Coronary artery (tissue), 2 donors: ENCODE measurements around the gene LYL1.

Experiments
- DNase-seq: peaks from one replicate; pipeline ENCODE4 v3.0.0-alpha.2; 2017; ENCODE audit warnings: low spot score
- H3K27ac ChIP-seq, 2 donors: fragments of 200-600 bp; sonication (generic); one replicate each; pipeline ENCODE4 v1.5.1; 2016 to 2019
- H3K4me3 ChIP-seq: fragments of 200-600 bp; sonication (generic); 2 replicates; pipeline ENCODE4 v1.5.1; 2016; ENCODE audit warnings: mild to moderate bottlenecking, moderate library complexity
- TF ChIP-seq, protein P1 (sequence below): fragments of 200-600 bp; sonication (generic); IDR thresholded peaks from one replicate; pipeline ENCODE4 v1.5.1; 2019; ENCODE audit warnings: antibody characterized with exemption

The LYL1 gene

DNA sequence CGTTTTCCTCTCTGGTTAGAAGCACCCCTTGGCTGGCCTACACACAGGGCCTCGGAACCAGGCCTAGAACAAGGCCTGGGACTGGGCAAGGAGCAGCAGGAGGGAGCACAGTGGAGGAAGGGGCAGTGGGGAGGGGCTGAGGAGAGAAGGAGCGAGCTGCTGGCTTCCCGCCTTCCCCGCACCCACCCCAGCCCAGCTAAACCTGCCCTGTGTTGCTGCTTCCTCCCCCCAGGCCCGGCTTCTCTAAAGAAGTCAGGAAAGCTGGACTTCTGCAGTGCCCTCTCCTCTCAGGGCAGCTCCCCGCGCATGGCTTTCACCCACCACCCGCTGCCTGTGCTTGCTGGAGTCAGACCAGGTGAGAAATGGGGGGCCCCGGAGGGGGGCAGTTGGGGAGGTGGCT is 24.3 kb downstream of the LYL1 start:
- Histone ChIP-seq H3K4me3 (no peak overlapping the region), H3K27ac (peak overlapping the region; percentile 61 to 78)
- TF ChIP-seq, protein P1, sequence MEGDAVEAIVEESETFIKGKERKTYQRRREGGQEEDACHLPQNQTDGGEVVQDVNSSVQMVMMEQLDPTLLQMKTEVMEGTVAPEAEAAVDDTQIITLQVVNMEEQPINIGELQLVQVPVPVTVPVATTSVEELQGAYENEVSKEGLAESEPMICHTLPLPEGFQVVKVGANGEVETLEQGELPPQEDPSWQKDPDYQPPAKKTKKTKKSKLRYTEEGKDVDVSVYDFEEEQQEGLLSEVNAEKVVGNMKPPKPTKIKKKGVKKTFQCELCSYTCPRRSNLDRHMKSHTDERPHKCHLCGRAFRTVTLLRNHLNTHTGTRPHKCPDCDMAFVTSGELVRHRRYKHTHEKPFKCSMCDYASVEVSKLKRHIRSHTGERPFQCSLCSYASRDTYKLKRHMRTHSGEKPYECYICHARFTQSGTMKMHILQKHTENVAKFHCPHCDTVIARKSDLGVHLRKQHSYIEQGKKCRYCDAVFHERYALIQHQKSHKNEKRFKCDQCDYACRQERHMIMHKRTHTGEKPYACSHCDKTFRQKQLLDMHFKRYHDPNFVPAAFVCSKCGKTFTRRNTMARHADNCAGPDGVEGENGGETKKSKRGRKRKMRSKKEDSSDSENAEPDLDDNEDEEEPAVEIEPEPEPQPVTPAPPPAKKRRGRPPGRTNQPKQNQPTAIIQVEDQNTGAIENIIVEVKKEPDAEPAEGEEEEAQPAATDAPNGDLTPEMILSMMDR, result no peak
- no peak for DNase-seq

DNA sequence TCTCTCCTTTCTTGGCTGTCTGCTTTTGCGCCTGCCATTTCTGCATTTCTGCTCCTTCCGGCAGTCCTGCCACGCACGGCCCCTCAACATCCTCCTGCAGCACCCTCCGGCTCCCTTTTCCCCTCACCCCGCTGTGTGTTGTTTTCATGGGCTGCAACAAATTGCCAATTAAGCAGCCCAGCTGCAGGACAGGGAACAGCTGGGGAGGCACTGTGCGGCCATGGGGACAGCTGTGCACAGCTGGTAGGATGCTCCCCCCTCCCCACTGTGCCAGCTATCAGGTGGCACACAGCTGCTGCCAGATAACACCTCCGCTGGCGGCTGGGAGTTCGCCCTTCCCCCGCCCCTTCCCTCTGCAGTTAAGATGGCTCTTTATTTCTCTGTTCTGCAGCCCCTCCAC is 25.4 kb downstream of the LYL1 start:
- Histone ChIP-seq H3K27ac (peak overlapping the region in 1 of 2 donors; percentile 78), H3K4me3 (no peak overlapping the region)
- DNase-seq, result no peak
- TF ChIP-seq, protein P1, result no peak

DNA sequence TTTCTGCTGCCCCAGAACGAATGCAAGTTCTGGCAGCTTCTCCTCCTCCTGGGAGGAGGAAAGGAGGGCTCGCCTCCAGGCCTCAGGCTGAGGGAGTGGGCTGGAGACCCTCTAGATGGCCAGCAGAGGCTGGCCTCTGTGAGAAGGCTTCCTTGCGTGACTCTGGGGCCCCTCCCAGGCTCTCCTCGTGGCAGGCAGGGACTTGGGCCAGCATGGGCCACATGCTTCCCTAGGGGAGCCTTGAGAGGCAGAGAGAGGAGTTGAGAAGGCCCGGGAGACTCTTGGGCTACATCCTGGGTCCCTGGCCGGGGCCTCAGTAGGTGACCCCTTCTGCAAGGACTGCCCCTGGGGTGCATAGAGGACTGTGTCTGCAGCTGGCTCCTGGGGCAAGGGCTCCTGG is 25.9 kb downstream of the LYL1 start:
- no peak for DNase-seq
- TF ChIP-seq, protein P1, result no peak
- Histone ChIP-seq H3K4me3 (no peak overlapping the region), H3K27ac (peak overlapping the region in 1 of 2 donors; percentile 78)

DNA sequence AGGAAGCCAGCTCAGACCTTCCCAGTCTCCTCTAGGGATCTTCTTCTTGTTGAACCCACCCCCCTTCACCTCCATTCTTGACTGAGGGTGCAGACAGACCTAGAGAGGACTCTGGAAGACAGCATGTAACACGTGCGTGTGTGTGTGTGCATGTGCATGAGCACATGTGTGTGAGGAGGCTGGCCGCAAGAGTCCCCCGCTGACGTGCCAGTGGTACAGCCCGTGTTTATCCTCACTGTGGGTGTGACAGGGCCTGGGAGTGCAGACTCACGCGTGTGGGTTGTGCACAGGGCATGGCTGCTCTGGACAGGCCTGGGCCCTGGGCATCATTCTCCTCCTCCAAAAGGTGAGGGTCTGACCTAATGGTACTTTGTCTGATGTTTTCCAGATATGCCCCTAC is 26.3 kb downstream of the LYL1 start:
- no peak for DNase-seq
- TF ChIP-seq, protein P1, result no peak
- peak overlapping the region; percentile 7 to 78 for H3K27ac ChIP-seq
- no peak overlapping the region for H3K4me3 ChIP-seq

DNA sequence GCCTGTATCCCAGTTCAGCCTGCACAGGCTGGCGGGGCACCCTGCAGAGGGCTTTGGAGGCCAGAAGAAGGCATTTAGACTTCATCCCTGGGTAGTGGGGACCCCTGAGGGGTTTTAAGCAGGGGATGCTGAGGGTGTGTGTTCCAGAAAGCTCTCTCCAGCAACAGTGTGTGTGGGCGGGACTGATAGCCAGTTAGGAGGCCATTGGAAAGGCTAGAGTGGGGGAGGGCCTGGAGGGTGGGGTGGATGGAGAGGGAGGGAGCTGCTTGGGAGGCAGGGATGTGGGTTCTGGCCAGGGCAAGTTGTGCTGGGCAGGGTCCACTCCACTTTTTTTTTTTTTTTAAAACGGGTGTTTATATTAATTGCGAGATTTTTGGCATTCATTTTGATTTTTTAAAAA is 28.3 kb downstream of the LYL1 start:
- Histone ChIP-seq H3K27ac (peak overlapping the region; percentile 25 to 80), H3K4me3 (no peak overlapping the region)
- TF ChIP-seq, protein P1, result no peak
- no peak for DNase-seq

DNA sequence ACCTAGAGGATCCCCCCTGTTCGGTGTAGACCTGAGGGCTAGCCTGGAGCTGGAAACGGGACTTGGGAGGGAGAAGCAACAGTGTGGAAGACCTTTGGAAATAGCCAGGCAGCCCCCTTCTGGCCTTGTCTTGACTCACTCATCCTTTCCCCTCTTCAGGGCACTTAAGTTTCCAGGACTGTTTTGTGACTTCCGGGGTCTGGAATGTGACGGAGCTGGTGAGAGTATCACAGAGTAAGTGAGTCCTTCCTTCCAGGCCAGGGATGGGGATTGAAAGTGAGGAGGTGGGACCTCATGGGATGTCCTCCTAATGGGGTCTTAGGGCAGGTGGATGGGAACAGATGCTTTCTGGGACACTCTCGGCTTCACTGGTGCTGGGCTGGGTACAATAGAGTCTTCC is 29.4 kb downstream of the LYL1 start:
- TF ChIP-seq, protein P1, result no peak
- DNase-seq, result no peak
- H3K27ac ChIP-seq, result peak overlapping the region in 1 of 2 donors; percentile 80
- no peak overlapping the region for H3K4me3 ChIP-seq

DNA sequence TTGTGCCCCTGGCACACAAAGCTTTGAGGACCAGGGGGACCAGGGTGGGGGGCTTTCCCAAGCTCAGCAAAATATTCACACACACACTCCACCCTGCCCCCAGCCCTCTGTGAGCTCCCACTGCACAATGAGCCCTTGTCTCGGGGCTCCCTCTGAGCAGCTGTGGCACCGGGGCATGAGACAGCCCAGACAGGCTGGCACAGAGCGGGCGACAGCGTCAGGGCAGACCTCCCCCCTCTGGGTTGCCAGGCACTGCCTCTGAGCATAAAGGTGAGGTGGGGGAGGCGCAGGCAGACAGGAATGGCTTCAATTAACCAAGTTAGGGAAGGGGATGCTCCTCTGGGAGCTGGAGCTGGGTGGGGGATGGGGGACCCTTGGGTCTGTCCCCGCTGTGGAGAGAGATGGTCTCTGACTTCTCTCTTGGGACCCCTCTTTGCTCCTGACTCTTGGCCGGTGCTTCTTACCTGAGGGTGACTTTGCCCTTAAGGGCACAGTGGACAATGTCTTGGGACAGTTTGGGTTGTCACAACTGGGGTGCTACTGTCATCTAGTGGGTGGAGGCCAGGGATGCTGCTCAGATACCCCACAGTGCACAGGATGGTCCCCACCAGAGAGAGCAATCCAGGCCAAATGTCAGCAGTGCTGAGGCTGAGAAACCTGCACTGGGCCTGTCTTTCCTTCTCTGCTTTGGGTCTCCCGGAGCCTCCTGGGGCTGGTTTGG is 30.3 kb downstream of the LYL1 start:
- Histone ChIP-seq H3K4me3 (no peak overlapping the region), H3K27ac (peak overlapping the region; percentile 16 to 80)
- TF ChIP-seq, protein P1, result no peak
- no peak for DNase-seq
